Middle frontal gyrus (tissue), 1 donor: Measurements from ENCODE around the gene HINT2.
A peak's percentile ranks its signal among the peaks of the same experiment; 100 is the strongest.

ENCODE experiments used
- DNase-seq: peaks from one replicate; pipeline ENCODE4 v3.0.0-alpha.2; 2015; ENCODE audit warnings: low spot score; ENCODE audit errors: extremely low spot score

The HINT2 gene

GRCh38 chr9:35840881-35841644, 26.2 kb upstream of the HINT2 start:
- DNase-seq, result no peak

GRCh38 chr9:35839926-35840325, 25.1 kb upstream of the HINT2 start:
- DNase-seq, result no peak

GRCh38 chr9:35836595-35836994, 21.8 kb upstream of the HINT2 start:
- DNase-seq, result no peak

- DNase-seq, result no peak
Measured at GRCh38 chr9:35835766-35836165, 20.9 kb upstream of the HINT2 start.

- no peak for DNase-seq
Measured at GRCh38 chr9:35835216-35835632, 20.4 kb upstream of the HINT2 start.

GRCh38 chr9:35834260-35835215, 19.7 kb upstream of the HINT2 start:
- no peak for DNase-seq

- no peak for DNase-seq
Measured at GRCh38 chr9:35832814-35833213, 18.0 kb upstream of the HINT2 start.

GRCh38 chr9:35831040-35831439, 16.2 kb upstream of the HINT2 start:
- no peak for DNase-seq

- DNase-seq, result no peak
Measured at GRCh38 chr9:35829764-35830096, 14.9 kb upstream of the HINT2 start.

GRCh38 chr9:35829084-35829763, 14.4 kb upstream of the HINT2 start, which contains the start of gene TMEM8B:
Gene TMEM8B (plus strand): TSS chr9:35829228. CDS start chr9:35829448, 220 bp downstream.
- DNase-seq, result peak; percentile 81

GRCh38 chr9:35828716-35829083, 13.9 kb upstream of the HINT2 start, which contains the start of gene FAM221B:
Gene FAM221B (minus strand): TSS chr9:35828732. CDS start chr9:35826161, 2,571 bp downstream.
- no peak for DNase-seq

GRCh38 chr9:35827486-35827885, 12.6 kb upstream of the HINT2 start:
- no peak for DNase-seq

- DNase-seq, result no peak
Measured at GRCh38 chr9:35826071-35826701, 11.3 kb upstream of the HINT2 start.

GRCh38 chr9:35822926-35823325, 8.1 kb upstream of the HINT2 start:
- DNase-seq, result no peak

GRCh38 chr9:35820076-35820475, 5.2 kb upstream of the HINT2 start:
- DNase-seq, result no peak

GRCh38 chr9:35818341-35818740, 3.5 kb upstream of the HINT2 start:
- DNase-seq, result no peak

GRCh38 chr9:35816708-35817107, 1.9 kb upstream of the HINT2 start:
- DNase-seq, result no peak

- peak; percentile 19 for DNase-seq
Measured at GRCh38 chr9:35814106-35814840, 569 bp downstream of the HINT2 start.

GRCh38 chr9:35813434-35814105, 1.3 kb downstream of the HINT2 start:
- no peak for DNase-seq

- peak; percentile 88 for DNase-seq
Measured at GRCh38 chr9:35812025-35812602, 2.7 kb downstream of the HINT2 start, which contains the start of gene SPAG8. Gene SPAG8 (minus strand): TSS chr9:35812262. CDS start chr9:35812147, 115 bp downstream.
